SK-N-SH (cell line): ENCODE data around the gene ATP2A2. TPM values are rescaled to one million over a fixed set of nuclear protein-coding genes. Genes with fewer than 3 reads are reported as not detected.

Experiments
- CTCF ChIA-PET: fragments of 300-600, 350-600 bp; formaldehyde crosslinking; extraction: SDS; loops from one replicate; lab custom pipeline; 2021; lab: Yijun Ruan, JAX
- POLR2A ChIA-PET: fragments of 350-600 bp; sonication (Branson Sonifier 250); formaldehyde crosslinking; extraction: SDS; loops from one replicate; lab custom pipeline; 2020; ENCODE audit warnings: antibody characterized with exemption, inconsistent platforms; lab: Yijun Ruan, JAX
- DNase-seq: peaks from one replicate; pipeline ENCODE4 v3.0.0; 2012
- H2AFZ ChIP-seq: fragments of 200-600 bp; sonication (generic); 2 replicates; pipeline ENCODE4 v1.8.1; 2016; ENCODE audit warnings: antibody characterized with exemption, mild to moderate bottlenecking, low read depth
- H3F3A ChIP-seq: fragments of 200-600 bp; sonication (generic); replicated peaks from 2 replicates; pipeline ENCODE3; 2016; ENCODE audit warnings: antibody characterized with exemption, mild to moderate bottlenecking; ENCODE audit not compliant: insufficient read depth
- H3K27ac ChIP-seq, 2 experiments: fragments of 200-500 bp in 1 of 2; fragments of 200-600 bp in 1 of 2; sonication (Bioruptor generic) in 1 of 2; sonication (generic), shearing (Covaris generic) in 1 of 2; 2 replicates each; pipeline versions ENCODE4 v1.5.1 to v1.6.1; 2014 to 2016; ENCODE audit warnings: low read depth in 2 of 2, inconsistent platforms in 1 of 2, low read length in 1 of 2, mild to moderate bottlenecking in 1 of 2, mixed read lengths in 1 of 2
- H3K27me3 ChIP-seq: fragments of 200-600 bp; sonication (generic), shearing (Covaris generic); 2 replicates; pipeline ENCODE4 v1.6.1; 2016; ENCODE audit warnings: mixed run types; ENCODE audit not compliant: insufficient read depth
- H3K36me3 ChIP-seq, 2 experiments: fragments of 200-500 bp in 1 of 2; fragments of 200-600 bp in 1 of 2; sonication (Bioruptor generic) in 1 of 2; sonication (generic) in 1 of 2; replicated peaks in 1 of 2; 2 replicates each; pipeline versions ENCODE3 to v1.5.1; 2014 to 2016; ENCODE audit warnings: low read length in 1 of 2, mild to moderate bottlenecking in 1 of 2; ENCODE audit not compliant: insufficient read depth in 2 of 2, control insufficient read depth in 1 of 2
- H3K4me1 ChIP-seq, 2 experiments: fragments of 200-500 bp in 1 of 2; fragments of 200-600 bp in 1 of 2; sonication (Bioruptor generic) in 1 of 2; sonication (generic), shearing (Covaris generic) in 1 of 2; 2 replicates each; pipeline versions ENCODE4 v1.5.1 to v1.6.1; 2014 to 2016; ENCODE audit warnings: low read depth in 1 of 2, low read length in 1 of 2, mixed run types in 1 of 2; ENCODE audit not compliant: insufficient read depth in 2 of 2, control insufficient read depth in 1 of 2
- H3K4me2 ChIP-seq: fragments of 200-600 bp; sonication (generic), shearing (Covaris generic); 2 replicates; pipeline ENCODE4 v1.6.1; 2017; ENCODE audit warnings: mixed run types
- H3K4me3 ChIP-seq, 2 experiments: fragments of 200-500 bp in 1 of 2; fragments of 200-600 bp in 1 of 2; sonication (Bioruptor generic) in 1 of 2; sonication (generic), shearing (Covaris generic) in 1 of 2; 2 replicates each; pipeline versions ENCODE4 v1.5.1 to v1.8.1; 2014 to 2016; ENCODE audit warnings: low read depth in 2 of 2, inconsistent platforms in 1 of 2, low read length in 1 of 2, mild to moderate bottlenecking in 1 of 2, mixed read lengths in 1 of 2, moderate library complexity in 1 of 2
- H3K79me2 ChIP-seq: fragments of 200-600 bp; sonication (generic); 2 replicates; pipeline ENCODE4 v1.8.1; 2017; ENCODE audit warnings: mild to moderate bottlenecking; ENCODE audit not compliant: insufficient read depth
- H3K9ac ChIP-seq: fragments of 200-600 bp; sonication (generic); 2 replicates; pipeline ENCODE4 v1.6.1; 2017; ENCODE audit warnings: mixed run types
- H3K9me2 ChIP-seq: fragments of 200-600 bp; sonication (generic); 2 replicates; pipeline ENCODE4 v1.6.1; 2017; ENCODE audit warnings: mixed run types
- H3K9me3 ChIP-seq: fragments of 200-600 bp; sonication (generic); 2 replicates; pipeline ENCODE4 v1.6.1; 2017; ENCODE audit warnings: mixed run types, mild to moderate bottlenecking, moderate library complexity
- H4K20me1 ChIP-seq: fragments of 200-600 bp; sonication (generic); 2 replicates; pipeline ENCODE4 v1.6.1; 2017; ENCODE audit warnings: mild to moderate bottlenecking, mixed run types; ENCODE audit not compliant: insufficient read depth
- CHD2 ChIP-seq: fragments of 150-350 bp; IDR thresholded peaks from 2 replicates; pipeline ENCODE4 v1.6.1; 2018; ENCODE audit warnings: low read length; ENCODE audit not compliant: partially characterized antibody
- ELF1 ChIP-seq: IDR thresholded peaks from 2 replicates; pipeline ENCODE4 v1.4.0; 2012
- EP300 ChIP-seq, 2 experiments: IDR thresholded peaks; 2 replicates each; pipeline versions ENCODE4 v1.4.0 to v1.6.1; 2012; ENCODE audit warnings: borderline replicate concordance in 1 of 2, low read depth in 1 of 2, low read length in 1 of 2
- FOXJ3 ChIP-seq: sonication (generic); formaldehyde crosslinking; IDR thresholded peaks from 2 replicates; pipeline ENCODE4 v1.5.1; 2020; ENCODE audit warnings: mild to moderate bottlenecking, missing genetic modification reagents
- GABPA ChIP-seq: IDR thresholded peaks from 2 replicates; pipeline ENCODE4 v1.4.0; 2012; ENCODE audit warnings: low read depth, mild to moderate bottlenecking
- JUND ChIP-seq: IDR thresholded peaks from 2 replicates; pipeline ENCODE4 v1.4.0; 2012
- NFIC ChIP-seq: IDR thresholded peaks from 2 replicates; pipeline ENCODE4 v1.4.0; 2012; ENCODE audit warnings: borderline replicate concordance
- POLR2AphosphoS5 ChIP-seq: IDR thresholded peaks from 2 replicates; pipeline ENCODE4 v1.6.1; 2012; ENCODE audit warnings: low read depth, low read length
- RFX5 ChIP-seq: IDR thresholded peaks from 2 replicates; pipeline ENCODE4 v1.6.1; 2012; ENCODE audit warnings: mild to moderate bottlenecking, improper control_type of control experiment, low read length
- SMC3 ChIP-seq: IDR thresholded peaks from 2 replicates; pipeline ENCODE4 v1.6.1; 2012; ENCODE audit warnings: low read depth, low read length, improper control_type of control experiment
- TAF1 ChIP-seq: IDR thresholded peaks from 2 replicates; pipeline ENCODE4 v1.6.1; 2012; ENCODE audit warnings: low read depth, mild to moderate bottlenecking, low read length, moderate library complexity, borderline replicate concordance
- TCF12 ChIP-seq: IDR thresholded peaks from 2 replicates; pipeline ENCODE4 v1.4.0; 2012
- TEAD4 ChIP-seq: IDR thresholded peaks from 2 replicates; pipeline ENCODE4 v1.4.0; 2012; ENCODE audit warnings: mild to moderate bottlenecking, borderline replicate concordance; ENCODE audit not compliant: insufficient read depth
- WGBS: methylation state at CpG from one replicate; pipeline ENCODE4 v1.1.6; 2017; ENCODE audit warnings: low lambda C conversion rate; 5-methylcytosine and 5-hydroxymethylcytosine counted together
- polyA plus RNA-seq, 3 experiments: library from polyadenylated mRNA; depleted of rRNA; stranded (reverse); fragments of >200 nt; gene quantifications; 2 replicates each; pipeline ENCODE4 v1.2.3, GENCODE V29; 2012
- TF ChIP-seq, protein P1 (sequence below): IDR thresholded peaks from 2 replicates; pipeline ENCODE4 v1.4.0; 2012; ENCODE audit warnings: low read depth, borderline replicate concordance
- TF ChIP-seq, protein P2 (sequence below): fragments of 150-350 bp; IDR thresholded peaks from 2 replicates; pipeline ENCODE4 v1.6.1; 2017; ENCODE audit warnings: antibody characterized with exemption, low read length, low read depth, borderline replicate concordance
- TF ChIP-seq, protein P3 (sequence below): fragments of 200-600 bp; sonication (generic); IDR thresholded peaks from 2 replicates; pipeline ENCODE4 v1.6.1; 2017; ENCODE audit warnings: antibody characterized with exemption, mild to moderate bottlenecking, moderate library complexity
- TF ChIP-seq, protein P4 (sequence below): IDR thresholded peaks from 2 replicates; pipeline ENCODE4 v1.6.1; 2012; ENCODE audit warnings: mild to moderate bottlenecking, low read depth, low read length, moderate library complexity

Gene ATP2A2
- polyA plus RNA-seq, 1 of the 3 experiments (the other 2 are of a cell fraction), result 120 TPM

DNA sequence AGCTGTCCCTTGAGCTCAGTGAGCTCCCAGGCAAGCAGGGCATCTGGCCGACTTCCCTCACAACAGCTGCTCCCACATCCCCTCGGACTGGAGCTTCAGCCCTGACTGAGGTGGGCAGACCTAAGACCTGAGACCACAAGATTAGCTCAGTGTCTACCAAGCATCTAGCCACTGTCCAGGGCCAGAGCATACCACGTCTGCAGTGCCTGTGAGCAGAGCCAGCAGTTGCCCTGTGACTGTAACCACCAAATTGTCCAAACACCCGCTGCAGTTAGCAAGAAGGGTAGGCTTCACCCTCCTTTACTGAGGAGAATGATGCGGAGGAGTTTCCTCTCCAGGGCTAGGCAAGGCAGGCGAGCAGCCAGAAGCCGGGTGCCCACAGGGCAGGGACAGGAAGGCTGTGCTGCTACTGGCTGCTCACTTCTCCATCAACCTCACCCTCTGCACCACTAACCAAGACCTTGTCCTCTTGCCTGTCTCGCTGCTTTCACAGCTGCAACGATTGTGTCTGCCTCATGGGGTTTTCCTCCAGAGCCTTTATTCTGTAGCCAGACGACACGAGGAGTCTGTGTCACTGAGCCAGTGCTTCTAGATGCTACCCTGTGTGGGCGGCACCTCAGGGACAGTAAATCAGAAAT, 68.6 kb downstream of the ATP2A2 start:
- Histone ChIP-seq H3K4me3 (no peak overlapping the region), H4K20me1 (no peaks in the 10 kb centered on the region), H3K36me3 (peaks cover 57 to 67% of the 10 kb centered on the region in 2 experiments), H3K4me1 (no peaks in the 10 kb centered on the region; a peak in 1 of 4 replicates), H2AFZ (no peak overlapping the region), H3K9me3 (no peaks in the 10 kb centered on the region), H3F3A (peaks cover 32% of the 10 kb centered on the region), H3K9ac (no peak overlapping the region), H3K27ac (peak overlapping the region in 1 of 2 experiments; percentile 39; a peak in 1 of 4 replicates), H3K4me2 (no peak overlapping the region), H3K27me3 (no peaks in the 10 kb centered on the region), H3K79me2 (no peaks in the 10 kb centered on the region), H3K9me2 (no peaks in the 10 kb centered on the region)
- CTCF ChIA-PET, result interaction anchor here (0.6 to 1.3 kb wide), 5 partner anchors 9 to 125 kb away, joined by 3 read pairs; no protein-coding TSS in a partner anchor
- no peak for DNase-seq
- POLR2A ChIA-PET, result interaction anchor here (0.5 kb wide), 1 partner anchor 82 kb away, joined by 3 read pairs; no protein-coding TSS in a partner anchor
- TF ChIP-seq NFIC, result no peak
- TF ChIP-seq, protein P1, sequence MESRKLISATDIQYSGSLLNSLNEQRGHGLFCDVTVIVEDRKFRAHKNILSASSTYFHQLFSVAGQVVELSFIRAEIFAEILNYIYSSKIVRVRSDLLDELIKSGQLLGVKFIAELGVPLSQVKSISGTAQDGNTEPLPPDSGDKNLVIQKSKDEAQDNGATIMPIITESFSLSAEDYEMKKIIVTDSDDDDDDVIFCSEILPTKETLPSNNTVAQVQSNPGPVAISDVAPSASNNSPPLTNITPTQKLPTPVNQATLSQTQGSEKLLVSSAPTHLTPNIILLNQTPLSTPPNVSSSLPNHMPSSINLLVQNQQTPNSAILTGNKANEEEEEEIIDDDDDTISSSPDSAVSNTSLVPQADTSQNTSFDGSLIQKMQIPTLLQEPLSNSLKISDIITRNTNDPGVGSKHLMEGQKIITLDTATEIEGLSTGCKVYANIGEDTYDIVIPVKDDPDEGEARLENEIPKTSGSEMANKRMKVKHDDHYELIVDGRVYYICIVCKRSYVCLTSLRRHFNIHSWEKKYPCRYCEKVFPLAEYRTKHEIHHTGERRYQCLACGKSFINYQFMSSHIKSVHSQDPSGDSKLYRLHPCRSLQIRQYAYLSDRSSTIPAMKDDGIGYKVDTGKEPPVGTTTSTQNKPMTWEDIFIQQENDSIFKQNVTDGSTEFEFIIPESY, result no peak
- 84% methylated on average over 10 of the region's 12 CpGs for WGBS

DNA sequence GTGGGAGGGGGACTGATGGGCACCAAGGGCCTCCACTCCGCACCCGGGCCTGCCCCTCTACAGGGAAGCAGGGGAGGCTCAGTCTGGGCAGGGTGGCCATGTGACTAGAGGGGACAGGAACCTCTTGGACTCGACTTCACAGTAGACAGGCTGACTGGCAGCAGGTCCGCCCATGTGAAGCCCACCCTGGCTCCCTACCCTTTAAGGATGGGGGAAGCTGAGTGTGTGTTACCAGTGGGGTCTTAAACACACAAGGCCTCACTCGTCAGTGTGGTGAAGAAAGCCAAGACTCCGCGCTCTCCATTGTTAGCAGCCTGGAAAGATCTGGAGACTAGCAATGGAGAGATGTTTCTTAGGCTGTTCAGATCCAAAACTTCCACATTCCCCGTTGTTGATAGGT, 70.1 kb downstream of the ATP2A2 start:
- no peaks in the 10 kb centered on the region for H3K9me3 ChIP-seq
- H3K4me1 ChIP-seq, result no peaks in the 10 kb centered on the region; a peak in 1 of 4 replicates
- ChIA-PET POLR2A (no interaction called here), CTCF (interaction anchor here (0.9 to 1.3 kb wide), 2 partner anchors 8 to 251 kb away, joined by 3 read pairs; no protein-coding TSS in a partner anchor)
- H3F3A ChIP-seq, result peaks cover 34% of the 10 kb centered on the region
- no peak overlapping the region for H3K4me3 ChIP-seq
- no peak overlapping the region for H3K9ac ChIP-seq
- no peaks in the 10 kb centered on the region for H3K79me2 ChIP-seq
- H3K9me2 ChIP-seq, result no peaks in the 10 kb centered on the region
- H3K4me2 ChIP-seq, result no peak overlapping the region
- peaks cover 45 to 52% of the 10 kb centered on the region in 2 experiments for H3K36me3 ChIP-seq
- no peaks in the 10 kb centered on the region for H3K27me3 ChIP-seq
- H4K20me1 ChIP-seq, result no peaks in the 10 kb centered on the region
- no peak overlapping the region for H2AFZ ChIP-seq
- H3K27ac ChIP-seq, result no peak overlapping the region
- 98% methylated on average over 8 of the region's 8 CpGs for WGBS
- DNase-seq, result no peak
- TF ChIP-seq EP300 (IDR thresholded peaks at IDR 0.05; ENCODE audit: borderline replicate concordance in 1 of 2, low read depth in 1 of 2, low read length in 1 of 2) (no peak), POLR2AphosphoS5 (no peak), SMC3 (no peak), TCF12 (no peak), TEAD4 (no peak), TAF1 (no peak), JUND (no peak), CHD2 (no peak), FOXJ3 (CRISPR knock-in tag) (no peak), GABPA (no peak), RFX5 (no peak), ELF1 (no peak)
- TF ChIP-seq, protein P2, sequence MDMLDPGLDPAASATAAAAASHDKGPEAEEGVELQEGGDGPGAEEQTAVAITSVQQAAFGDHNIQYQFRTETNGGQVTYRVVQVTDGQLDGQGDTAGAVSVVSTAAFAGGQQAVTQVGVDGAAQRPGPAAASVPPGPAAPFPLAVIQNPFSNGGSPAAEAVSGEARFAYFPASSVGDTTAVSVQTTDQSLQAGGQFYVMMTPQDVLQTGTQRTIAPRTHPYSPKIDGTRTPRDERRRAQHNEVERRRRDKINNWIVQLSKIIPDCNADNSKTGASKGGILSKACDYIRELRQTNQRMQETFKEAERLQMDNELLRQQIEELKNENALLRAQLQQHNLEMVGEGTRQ, result no peak
- TF ChIP-seq, protein P3, sequence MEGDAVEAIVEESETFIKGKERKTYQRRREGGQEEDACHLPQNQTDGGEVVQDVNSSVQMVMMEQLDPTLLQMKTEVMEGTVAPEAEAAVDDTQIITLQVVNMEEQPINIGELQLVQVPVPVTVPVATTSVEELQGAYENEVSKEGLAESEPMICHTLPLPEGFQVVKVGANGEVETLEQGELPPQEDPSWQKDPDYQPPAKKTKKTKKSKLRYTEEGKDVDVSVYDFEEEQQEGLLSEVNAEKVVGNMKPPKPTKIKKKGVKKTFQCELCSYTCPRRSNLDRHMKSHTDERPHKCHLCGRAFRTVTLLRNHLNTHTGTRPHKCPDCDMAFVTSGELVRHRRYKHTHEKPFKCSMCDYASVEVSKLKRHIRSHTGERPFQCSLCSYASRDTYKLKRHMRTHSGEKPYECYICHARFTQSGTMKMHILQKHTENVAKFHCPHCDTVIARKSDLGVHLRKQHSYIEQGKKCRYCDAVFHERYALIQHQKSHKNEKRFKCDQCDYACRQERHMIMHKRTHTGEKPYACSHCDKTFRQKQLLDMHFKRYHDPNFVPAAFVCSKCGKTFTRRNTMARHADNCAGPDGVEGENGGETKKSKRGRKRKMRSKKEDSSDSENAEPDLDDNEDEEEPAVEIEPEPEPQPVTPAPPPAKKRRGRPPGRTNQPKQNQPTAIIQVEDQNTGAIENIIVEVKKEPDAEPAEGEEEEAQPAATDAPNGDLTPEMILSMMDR, result no peak
- TF ChIP-seq, protein P4, sequence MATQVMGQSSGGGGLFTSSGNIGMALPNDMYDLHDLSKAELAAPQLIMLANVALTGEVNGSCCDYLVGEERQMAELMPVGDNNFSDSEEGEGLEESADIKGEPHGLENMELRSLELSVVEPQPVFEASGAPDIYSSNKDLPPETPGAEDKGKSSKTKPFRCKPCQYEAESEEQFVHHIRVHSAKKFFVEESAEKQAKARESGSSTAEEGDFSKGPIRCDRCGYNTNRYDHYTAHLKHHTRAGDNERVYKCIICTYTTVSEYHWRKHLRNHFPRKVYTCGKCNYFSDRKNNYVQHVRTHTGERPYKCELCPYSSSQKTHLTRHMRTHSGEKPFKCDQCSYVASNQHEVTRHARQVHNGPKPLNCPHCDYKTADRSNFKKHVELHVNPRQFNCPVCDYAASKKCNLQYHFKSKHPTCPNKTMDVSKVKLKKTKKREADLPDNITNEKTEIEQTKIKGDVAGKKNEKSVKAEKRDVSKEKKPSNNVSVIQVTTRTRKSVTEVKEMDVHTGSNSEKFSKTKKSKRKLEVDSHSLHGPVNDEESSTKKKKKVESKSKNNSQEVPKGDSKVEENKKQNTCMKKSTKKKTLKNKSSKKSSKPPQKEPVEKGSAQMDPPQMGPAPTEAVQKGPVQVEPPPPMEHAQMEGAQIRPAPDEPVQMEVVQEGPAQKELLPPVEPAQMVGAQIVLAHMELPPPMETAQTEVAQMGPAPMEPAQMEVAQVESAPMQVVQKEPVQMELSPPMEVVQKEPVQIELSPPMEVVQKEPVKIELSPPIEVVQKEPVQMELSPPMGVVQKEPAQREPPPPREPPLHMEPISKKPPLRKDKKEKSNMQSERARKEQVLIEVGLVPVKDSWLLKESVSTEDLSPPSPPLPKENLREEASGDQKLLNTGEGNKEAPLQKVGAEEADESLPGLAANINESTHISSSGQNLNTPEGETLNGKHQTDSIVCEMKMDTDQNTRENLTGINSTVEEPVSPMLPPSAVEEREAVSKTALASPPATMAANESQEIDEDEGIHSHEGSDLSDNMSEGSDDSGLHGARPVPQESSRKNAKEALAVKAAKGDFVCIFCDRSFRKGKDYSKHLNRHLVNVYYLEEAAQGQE, result no peak
